SK-N-SH (cell line): ENCODE data around the gene PYGB. TPM values are rescaled to one million over a fixed set of nuclear protein-coding genes. Genes with fewer than 3 reads are reported as not detected.

Experiments used
- CTCF ChIA-PET: fragments of 300-600, 350-600 bp; formaldehyde crosslinking; extraction: SDS; loops from one replicate; lab custom pipeline; 2021; lab: Yijun Ruan, JAX
- POLR2A ChIA-PET: fragments of 350-600 bp; sonication (Branson Sonifier 250); formaldehyde crosslinking; extraction: SDS; loops from one replicate; lab custom pipeline; 2020; ENCODE audit warnings: antibody characterized with exemption, inconsistent platforms; lab: Yijun Ruan, JAX
- DNase-seq: peaks from one replicate; pipeline ENCODE4 v3.0.0; 2012
- H2AFZ ChIP-seq: fragments of 200-600 bp; sonication (generic); 2 replicates; pipeline ENCODE4 v1.8.1; 2016; ENCODE audit warnings: antibody characterized with exemption, mild to moderate bottlenecking, low read depth
- H3F3A ChIP-seq: fragments of 200-600 bp; sonication (generic); replicated peaks from 2 replicates; pipeline ENCODE3; 2016; ENCODE audit warnings: antibody characterized with exemption, mild to moderate bottlenecking; ENCODE audit not compliant: insufficient read depth
- H3K27ac ChIP-seq, 2 experiments: fragments of 200-500 bp in 1 of 2; fragments of 200-600 bp in 1 of 2; sonication (Bioruptor generic) in 1 of 2; sonication (generic), shearing (Covaris generic) in 1 of 2; 2 replicates each; pipeline versions ENCODE4 v1.5.1 to v1.6.1; 2014 to 2016; ENCODE audit warnings: low read depth in 2 of 2, inconsistent platforms in 1 of 2, low read length in 1 of 2, mild to moderate bottlenecking in 1 of 2, mixed read lengths in 1 of 2
- H3K27me3 ChIP-seq: fragments of 200-600 bp; sonication (generic), shearing (Covaris generic); 2 replicates; pipeline ENCODE4 v1.6.1; 2016; ENCODE audit warnings: mixed run types; ENCODE audit not compliant: insufficient read depth
- H3K36me3 ChIP-seq, 2 experiments: fragments of 200-500 bp in 1 of 2; fragments of 200-600 bp in 1 of 2; sonication (Bioruptor generic) in 1 of 2; sonication (generic) in 1 of 2; replicated peaks in 1 of 2; 2 replicates each; pipeline versions ENCODE3 to v1.5.1; 2014 to 2016; ENCODE audit warnings: low read length in 1 of 2, mild to moderate bottlenecking in 1 of 2; ENCODE audit not compliant: insufficient read depth in 2 of 2, control insufficient read depth in 1 of 2
- H3K4me1 ChIP-seq, 2 experiments: fragments of 200-500 bp in 1 of 2; fragments of 200-600 bp in 1 of 2; sonication (Bioruptor generic) in 1 of 2; sonication (generic), shearing (Covaris generic) in 1 of 2; 2 replicates each; pipeline versions ENCODE4 v1.5.1 to v1.6.1; 2014 to 2016; ENCODE audit warnings: low read depth in 1 of 2, low read length in 1 of 2, mixed run types in 1 of 2; ENCODE audit not compliant: insufficient read depth in 2 of 2, control insufficient read depth in 1 of 2
- H3K4me2 ChIP-seq: fragments of 200-600 bp; sonication (generic), shearing (Covaris generic); 2 replicates; pipeline ENCODE4 v1.6.1; 2017; ENCODE audit warnings: mixed run types
- H3K4me3 ChIP-seq, 2 experiments: fragments of 200-500 bp in 1 of 2; fragments of 200-600 bp in 1 of 2; sonication (Bioruptor generic) in 1 of 2; sonication (generic), shearing (Covaris generic) in 1 of 2; 2 replicates each; pipeline versions ENCODE4 v1.5.1 to v1.8.1; 2014 to 2016; ENCODE audit warnings: low read depth in 2 of 2, inconsistent platforms in 1 of 2, low read length in 1 of 2, mild to moderate bottlenecking in 1 of 2, mixed read lengths in 1 of 2, moderate library complexity in 1 of 2
- H3K79me2 ChIP-seq: fragments of 200-600 bp; sonication (generic); 2 replicates; pipeline ENCODE4 v1.8.1; 2017; ENCODE audit warnings: mild to moderate bottlenecking; ENCODE audit not compliant: insufficient read depth
- H3K9ac ChIP-seq: fragments of 200-600 bp; sonication (generic); 2 replicates; pipeline ENCODE4 v1.6.1; 2017; ENCODE audit warnings: mixed run types
- H3K9me2 ChIP-seq: fragments of 200-600 bp; sonication (generic); 2 replicates; pipeline ENCODE4 v1.6.1; 2017; ENCODE audit warnings: mixed run types
- H3K9me3 ChIP-seq: fragments of 200-600 bp; sonication (generic); 2 replicates; pipeline ENCODE4 v1.6.1; 2017; ENCODE audit warnings: mixed run types, mild to moderate bottlenecking, moderate library complexity
- H4K20me1 ChIP-seq: fragments of 200-600 bp; sonication (generic); 2 replicates; pipeline ENCODE4 v1.6.1; 2017; ENCODE audit warnings: mild to moderate bottlenecking, mixed run types; ENCODE audit not compliant: insufficient read depth
- ELF1 ChIP-seq: IDR thresholded peaks from 2 replicates; pipeline ENCODE4 v1.4.0; 2012
- EP300 ChIP-seq, 2 experiments: IDR thresholded peaks; 2 replicates each; pipeline versions ENCODE4 v1.4.0 to v1.6.1; 2012; ENCODE audit warnings: borderline replicate concordance in 1 of 2, low read depth in 1 of 2, low read length in 1 of 2
- EZH2phosphoT487 ChIP-seq: fragments of 200-600 bp; sonication (generic); IDR thresholded peaks from 2 replicates; pipeline ENCODE4 v1.6.1; 2017; ENCODE audit warnings: low read depth, mixed run types, mild to moderate bottlenecking, antibody characterized with exemption, moderate library complexity, borderline replicate concordance
- FOSL2 ChIP-seq: IDR thresholded peaks from 2 replicates; pipeline ENCODE4 v1.4.0; 2012; ENCODE audit warnings: low read depth, mild to moderate bottlenecking, moderate library complexity, borderline replicate concordance
- FOXM1 ChIP-seq: IDR thresholded peaks from 2 replicates; pipeline ENCODE4 v1.4.0; 2012; ENCODE audit warnings: low read depth, mild to moderate bottlenecking
- GABPA ChIP-seq: IDR thresholded peaks from 2 replicates; pipeline ENCODE4 v1.4.0; 2012; ENCODE audit warnings: low read depth, mild to moderate bottlenecking
- IRF3 ChIP-seq: fragments of 150-350 bp; IDR thresholded peaks from 2 replicates; pipeline ENCODE4 v1.6.1; 2016; ENCODE audit warnings: mild to moderate bottlenecking, low read depth, low read length
- JUND ChIP-seq: IDR thresholded peaks from 2 replicates; pipeline ENCODE4 v1.4.0; 2012
- MAX ChIP-seq: IDR thresholded peaks from 2 replicates; pipeline ENCODE4 v1.4.0; 2012; ENCODE audit warnings: low read depth
- MEF2A ChIP-seq: IDR thresholded peaks from 2 replicates; pipeline ENCODE4 v1.4.0; 2012; ENCODE audit warnings: low read depth, borderline replicate concordance
- MXI1 ChIP-seq: IDR thresholded peaks from 2 replicates; pipeline ENCODE4 v1.6.1; 2012; ENCODE audit warnings: mild to moderate bottlenecking, low read depth, low read length, improper control_type of control experiment
- NFIC ChIP-seq: IDR thresholded peaks from 2 replicates; pipeline ENCODE4 v1.4.0; 2012; ENCODE audit warnings: borderline replicate concordance
- NRF1 ChIP-seq: IDR thresholded peaks from 2 replicates; pipeline ENCODE4 v1.6.1; 2012; ENCODE audit warnings: low read depth, mild to moderate bottlenecking, low read length
- PBX3 ChIP-seq: IDR thresholded peaks from 2 replicates; pipeline ENCODE4; 2012
- RCOR1 ChIP-seq: fragments of 150-350 bp; IDR thresholded peaks from 2 replicates; pipeline ENCODE4 v1.6.1; 2017; ENCODE audit warnings: antibody characterized with exemption, low read length
- REST ChIP-seq: IDR thresholded peaks from 2 replicates; pipeline ENCODE4 v1.6.1; 2012; ENCODE audit warnings: mild to moderate bottlenecking, low read depth, low read length, moderate library complexity
- RFX5 ChIP-seq: IDR thresholded peaks from 2 replicates; pipeline ENCODE4 v1.6.1; 2012; ENCODE audit warnings: mild to moderate bottlenecking, improper control_type of control experiment, low read length
- RXRA ChIP-seq: IDR thresholded peaks from 2 replicates; pipeline ENCODE4 v1.4.0; 2012; ENCODE audit warnings: low read depth, mild to moderate bottlenecking, borderline replicate concordance
- TAF1 ChIP-seq: IDR thresholded peaks from 2 replicates; pipeline ENCODE4 v1.6.1; 2012; ENCODE audit warnings: low read depth, mild to moderate bottlenecking, low read length, moderate library complexity, borderline replicate concordance
- TCF12 ChIP-seq: IDR thresholded peaks from 2 replicates; pipeline ENCODE4 v1.4.0; 2012
- YY1 ChIP-seq: IDR thresholded peaks from 2 replicates; pipeline ENCODE4 v1.4.0; 2012; ENCODE audit warnings: low read depth, mild to moderate bottlenecking
- WGBS: methylation state at CpG from one replicate; pipeline ENCODE4 v1.1.6; 2017; ENCODE audit warnings: low lambda C conversion rate; 5-methylcytosine and 5-hydroxymethylcytosine counted together
- polyA plus RNA-seq, 3 experiments: library from polyadenylated mRNA; depleted of rRNA; stranded (reverse); fragments of >200 nt; gene quantifications; 2 replicates each; pipeline ENCODE4 v1.2.3, GENCODE V29; 2012

The PYGB gene
- polyA plus RNA-seq, 1 of the 3 experiments (the other 2 are of a cell fraction): 35.8 TPM

GRCh38 chr20:25243416-25243979 lies 4.4 kb upstream of the PYGB start:
- Histone ChIP-seq H3K9ac (no peak overlapping the region), H4K20me1 (no peaks in the 10 kb centered on the region), H3K27ac (no peak overlapping the region), H3K4me1 (peaks cover 4 to 21% of the 10 kb centered on the region in 2 experiments; a peak in 3 of 4 replicates), H3K9me2 (no peaks in the 10 kb centered on the region), H3K36me3 (peaks cover 0 to 4% of the 10 kb centered on the region in 2 experiments), H2AFZ (no peak overlapping the region), H3K4me3 (no peak overlapping the region), H3K4me2 (no peak overlapping the region), H3K79me2 (peaks cover 1% of the 10 kb centered on the region), H3K27me3 (no peaks in the 10 kb centered on the region), H3K9me3 (no peaks in the 10 kb centered on the region), H3F3A (peaks cover 14% of the 10 kb centered on the region)
- ChIA-PET CTCF (interaction anchor here (1.0 to 1.6 kb wide), 3 partner anchors 11 to 51 kb away, joined by 3 to 4 read pairs (median 3); no protein-coding TSS in a partner anchor), POLR2A (no interaction called here)
- TF ChIP-seq MEF2A (no peak), FOSL2 (no peak), ELF1 (no peak), MXI1 (no peak), RXRA (no peak), FOXM1 (no peak), IRF3 (no peak)
- no peak for DNase-seq

- no peak for TF ChIP-seq RCOR1
- no peak for TF ChIP-seq MAX
- no peak for TF ChIP-seq YY1
- no peak for TF ChIP-seq REST
- TF ChIP-seq RFX5: no peak
- TF ChIP-seq PBX3: no peak
- no peak for TF ChIP-seq TAF1
- TF ChIP-seq TCF12: no peak
- TF ChIP-seq NFIC: no peak
- TF ChIP-seq JUND: no peak
- TF ChIP-seq MEF2A: no peak
- TF ChIP-seq RXRA: no peak
- no peak for TF ChIP-seq EZH2phosphoT487
- no peak for TF ChIP-seq EP300 (IDR thresholded peaks at IDR 0.05; ENCODE audit: borderline replicate concordance in 1 of 2, low read depth in 1 of 2, low read length in 1 of 2)
- no peak for TF ChIP-seq IRF3
- TF ChIP-seq ELF1: no peak
- no peak for TF ChIP-seq GABPA
- TF ChIP-seq NRF1: no peak
- TF ChIP-seq MXI1: no peak
- H3K79me2 ChIP-seq: peaks cover 16% of the 10 kb centered on the region
- ChIA-PET POLR2A (no interaction called here), CTCF (no interaction called here)
- H3K9me2 ChIP-seq: no peaks in the 10 kb centered on the region
- no peak overlapping the region for H3K27ac ChIP-seq
- peaks cover 0 to 4% of the 10 kb centered on the region in 2 experiments for H3K36me3 ChIP-seq
- H3K4me3 ChIP-seq: no peak overlapping the region
- no peak overlapping the region for H3K4me2 ChIP-seq
- no peak overlapping the region for H2AFZ ChIP-seq
- H3K9me3 ChIP-seq: no peaks in the 10 kb centered on the region
- DNase-seq: no peak
- peaks cover under 1 to 27% of the 10 kb centered on the region in 2 experiments; a peak in 3 of 4 replicates for H3K4me1 ChIP-seq
- whole genome bisulfite sequencing: 92% methylated on average over 5 of the region's 5 CpGs
- no peaks in the 10 kb centered on the region for H3K27me3 ChIP-seq
- H3F3A ChIP-seq: peaks cover 14% of the 10 kb centered on the region
- peaks cover 8% of the 10 kb centered on the region for H4K20me1 ChIP-seq
- no peak overlapping the region for H3K9ac ChIP-seq
Observed at GRCh38 chr20:25244976-25245375, 2.9 kb upstream of the PYGB start.
